Embryonic facial prominence (tissue), 1 donor: ENCODE results near the gene THSD4.
A peak's percentile ranks its signal among the peaks of the same experiment; 100 is the strongest.
"Not testable (repeated sequence)": the region's sequence is repeated elsewhere in the genome, so short reads cannot be mapped to it uniquely, and the experiment has no call there.

Source experiments
- DNase-seq: peaks from one replicate; pipeline ENCODE4 v3.0.0-alpha.2; 2016; ENCODE audit errors: extremely low spot score

The THSD4 gene

GRCh38 chr15:71349336-71349735, 234.1 kb downstream of the THSD4 start:
- no peak for DNase-seq

- no peak for DNase-seq
These were observed 234.7 kb downstream of the THSD4 start for GRCh38 chr15:71349736-71350526.

- no peak for DNase-seq
These were observed 235.5 kb downstream of the THSD4 start for GRCh38 chr15:71350622-71351378.

GRCh38 chr15:71352125-71352524, 236.9 kb downstream of the THSD4 start:
- no peak for DNase-seq

GRCh38 chr15:71352765-71353164, 237.5 kb downstream of the THSD4 start:
- DNase-seq, result no peak

GRCh38 chr15:71353171-71353570, 237.9 kb downstream of the THSD4 start:
- DNase-seq, result no peak

- DNase-seq, result peak; percentile 19
These were observed 240.0 kb downstream of the THSD4 start for GRCh38 chr15:71355268-71355667.

- no peak for DNase-seq
These were observed 242.1 kb downstream of the THSD4 start for GRCh38 chr15:71357321-71357732.

GRCh38 chr15:71357967-71358366, 242.7 kb downstream of the THSD4 start:
- no peak for DNase-seq

GRCh38 chr15:71359246-71359645, 244.0 kb downstream of the THSD4 start:
- DNase-seq, result no peak

- no peak for DNase-seq
These were observed 247.3 kb downstream of the THSD4 start for GRCh38 chr15:71362556-71362955.

GRCh38 chr15:71362987-71363968, 248.0 kb downstream of the THSD4 start:
- DNase-seq, result no peak

GRCh38 chr15:71364117-71364584, 248.9 kb downstream of the THSD4 start:
- DNase-seq, result no peak

GRCh38 chr15:71366522-71366921, 251.3 kb downstream of the THSD4 start:
- no peak for DNase-seq

- DNase-seq, result no peak
These were observed 251.7 kb downstream of the THSD4 start for GRCh38 chr15:71366926-71367325.

- not testable (repeated sequence) for DNase-seq
These were observed 252.5 kb downstream of the THSD4 start for GRCh38 chr15:71367737-71368136.

- not testable (repeated sequence) for DNase-seq
These were observed 257.5 kb downstream of the THSD4 start for GRCh38 chr15:71372769-71373168.

- no peak for DNase-seq
These were observed 258.6 kb downstream of the THSD4 start for GRCh38 chr15:71373917-71374316.

GRCh38 chr15:71374607-71375352, 259.5 kb downstream of the THSD4 start:
- DNase-seq, result no peak

- DNase-seq, result no peak
These were observed 260.7 kb downstream of the THSD4 start for GRCh38 chr15:71375934-71376333.

- no peak for DNase-seq
These were observed 264.6 kb downstream of the THSD4 start for GRCh38 chr15:71379893-71380292.
